ENCODE data around the gene ACSS1.

Gene ACSS1

DNA sequence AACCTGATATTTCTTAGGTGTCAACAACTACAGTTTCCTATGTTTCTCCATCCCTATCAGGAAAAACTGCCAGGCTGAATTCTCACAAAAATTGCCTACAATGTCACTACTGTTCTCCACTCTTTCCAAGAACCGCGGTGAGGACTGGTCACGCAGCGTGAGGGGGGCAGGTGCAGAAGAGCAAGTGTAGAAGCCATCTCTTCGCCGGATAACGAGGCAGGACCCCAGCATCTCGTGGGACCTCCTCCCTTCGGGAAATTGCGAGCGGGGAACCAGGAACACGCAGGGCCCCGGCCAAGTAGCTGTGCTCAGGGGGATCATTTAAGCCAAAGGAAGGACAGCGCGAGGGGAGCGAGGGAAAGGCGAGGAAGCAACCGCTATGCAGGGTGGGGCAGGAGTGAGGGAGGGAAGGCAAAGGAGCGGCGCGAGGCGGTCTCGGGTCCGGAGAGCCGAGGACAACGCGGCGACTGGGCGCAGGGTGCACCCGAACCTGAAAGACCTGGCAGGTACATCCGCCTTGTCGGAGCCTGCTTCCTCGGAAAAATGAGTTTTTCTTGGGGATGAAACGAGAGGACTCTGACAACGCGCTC, 65.9 kb downstream of the ACSS1 start:
- DNase-seq, result no peak

DNA sequence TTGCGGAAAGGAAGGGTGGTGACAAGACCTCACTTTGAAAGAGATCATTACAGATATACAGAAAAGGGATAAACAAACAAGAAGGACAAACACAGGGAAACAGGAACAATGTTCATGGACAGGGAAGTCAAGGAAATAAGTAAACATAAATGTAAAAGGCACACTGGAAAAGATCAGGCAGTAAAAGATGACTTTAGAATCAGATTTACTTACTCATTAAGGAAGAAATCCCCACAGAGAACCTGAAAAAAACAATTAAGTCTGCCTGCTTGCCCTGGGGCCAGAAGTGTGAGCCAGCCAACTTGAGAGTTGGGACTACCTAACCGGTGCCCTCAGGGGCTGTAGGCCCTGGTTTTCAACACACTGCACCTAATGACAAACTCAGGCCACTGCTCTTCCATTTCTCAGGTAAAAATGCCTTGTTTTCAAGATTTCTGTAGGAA, 67.1 kb downstream of the ACSS1 start:
- DNase-seq, result no peak

DNA sequence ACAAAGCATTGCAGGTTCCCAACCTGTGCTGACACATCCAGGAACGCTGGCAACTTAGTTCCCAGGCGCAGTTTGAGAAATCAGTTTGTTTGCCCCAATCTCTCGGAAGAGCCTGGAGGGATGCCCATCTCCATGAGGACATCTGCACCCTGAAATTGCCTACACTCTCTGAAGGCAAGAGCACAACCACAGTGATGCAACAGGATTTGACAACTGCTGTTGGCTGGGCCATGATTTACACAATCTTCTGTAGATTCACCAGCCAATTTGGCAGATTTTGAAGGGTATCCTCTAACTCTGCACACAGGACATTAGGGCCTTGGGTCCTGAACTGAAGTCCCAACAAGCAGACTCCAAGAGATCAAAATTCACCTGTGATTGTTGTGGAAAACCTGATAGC, 68.8 kb downstream of the ACSS1 start:
- no peak for DNase-seq

DNA sequence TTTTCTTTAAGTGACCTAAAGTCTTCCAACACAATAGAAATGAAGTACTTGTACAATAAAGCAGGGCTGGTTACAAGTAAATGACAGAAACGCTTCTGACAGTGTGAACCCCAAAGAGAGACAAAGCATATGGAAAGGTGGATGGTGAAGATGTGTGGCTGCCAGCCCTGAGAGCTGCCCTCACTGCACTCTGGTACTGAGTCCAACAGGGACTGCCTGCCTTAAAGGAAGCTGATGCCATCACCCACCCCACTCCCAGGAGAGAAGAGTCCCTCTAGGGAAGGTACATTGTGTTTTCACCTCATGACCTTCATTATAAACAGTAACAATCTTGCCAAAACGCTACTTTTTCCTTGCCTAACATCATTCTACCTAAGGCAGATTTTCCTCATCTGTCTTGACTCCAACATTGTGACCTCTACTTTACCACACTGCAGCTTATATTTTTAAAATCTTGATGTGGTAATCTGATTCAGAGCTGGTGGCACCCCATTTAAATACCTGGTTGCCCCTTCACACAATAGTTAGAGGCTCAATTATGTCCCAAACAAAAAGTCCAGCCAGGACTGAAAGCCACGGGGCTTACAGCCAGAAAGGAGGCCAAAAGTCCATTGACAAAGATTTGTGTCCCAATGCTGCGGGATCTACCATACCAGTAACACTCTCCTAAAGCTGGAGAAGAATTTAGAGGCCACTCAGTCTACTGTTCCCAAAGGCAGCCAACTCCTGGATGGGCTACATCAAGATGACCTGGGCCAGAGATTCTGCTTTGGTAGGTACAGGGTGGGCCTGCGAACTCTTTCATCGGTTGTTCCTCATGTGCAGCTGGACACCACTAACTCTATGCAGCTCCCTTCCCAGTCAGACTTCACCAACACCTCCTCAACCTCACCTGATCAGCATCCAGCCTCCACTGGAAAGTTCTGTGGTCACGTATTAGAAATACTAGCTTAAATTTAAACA, 69.8 kb downstream of the ACSS1 start:
- DNase-seq, result no peak

DNA sequence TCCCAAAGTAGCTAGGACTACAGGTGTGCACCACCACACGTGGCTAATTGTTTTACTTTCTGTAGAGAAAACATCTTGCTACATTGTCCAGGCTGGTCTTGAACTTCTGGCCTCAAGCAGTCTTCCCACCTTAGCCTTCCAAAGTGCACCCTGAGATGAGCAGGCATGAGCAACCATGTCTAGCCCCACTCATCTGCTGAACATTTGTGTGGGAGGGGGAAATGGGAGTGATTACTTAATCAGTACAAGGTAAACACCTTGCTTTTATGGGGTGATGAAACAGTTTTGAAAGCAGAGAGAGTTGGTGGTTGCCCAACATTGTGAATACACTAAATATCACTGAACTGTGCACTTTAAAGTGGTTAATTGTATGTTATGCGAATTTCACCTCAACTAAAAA, 70.7 kb downstream of the ACSS1 start:
- DNase-seq, result no peak

DNA sequence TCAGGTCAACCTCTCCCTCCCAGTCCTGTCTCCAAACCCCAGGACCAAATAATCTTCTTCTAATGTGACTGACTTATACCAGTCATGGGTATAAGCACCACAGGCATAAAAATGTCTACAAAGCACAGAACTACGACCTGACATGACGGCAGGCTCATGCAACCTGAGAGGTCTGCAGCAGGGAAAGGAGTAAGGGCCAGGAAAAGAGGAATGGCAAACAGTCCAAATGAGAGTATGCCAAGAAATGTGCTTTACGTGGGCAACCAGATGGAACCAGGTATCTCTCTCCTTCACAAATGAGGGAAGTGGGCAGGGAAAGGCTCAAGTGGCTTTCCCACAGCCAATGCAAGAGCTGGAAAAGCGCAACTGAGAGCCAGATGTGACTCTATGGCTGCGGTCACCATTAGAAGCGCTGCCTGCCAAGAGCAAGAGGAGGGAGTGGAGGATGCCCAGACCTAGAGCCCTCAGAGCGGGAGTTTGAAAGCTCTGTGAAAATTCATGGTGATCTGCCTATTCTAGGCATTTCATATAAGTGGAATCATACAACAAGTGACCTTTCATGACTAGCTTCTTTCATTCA, 71.4 kb downstream of the ACSS1 start:
- no peak for DNase-seq

DNA sequence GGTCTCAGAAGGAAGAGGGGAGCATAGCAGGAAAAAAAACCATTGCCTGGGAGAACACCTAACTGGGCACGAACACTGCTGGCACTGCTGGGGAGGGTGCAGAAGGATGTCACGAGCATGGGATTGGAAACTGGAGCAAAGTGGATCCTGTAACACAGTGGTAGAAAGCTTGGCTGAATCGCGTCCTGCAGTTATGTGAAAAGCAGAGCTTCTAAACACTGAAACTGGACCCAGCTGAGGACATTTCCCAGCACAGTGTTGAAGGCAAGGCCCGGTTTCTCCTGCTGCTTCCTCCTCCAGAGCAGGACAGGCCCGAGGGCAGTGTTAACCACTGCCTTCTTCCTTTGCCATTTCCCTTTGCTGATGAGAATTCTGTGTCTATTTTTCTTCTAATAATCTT, 72.1 kb downstream of the ACSS1 start:
- no peak for DNase-seq

DNA sequence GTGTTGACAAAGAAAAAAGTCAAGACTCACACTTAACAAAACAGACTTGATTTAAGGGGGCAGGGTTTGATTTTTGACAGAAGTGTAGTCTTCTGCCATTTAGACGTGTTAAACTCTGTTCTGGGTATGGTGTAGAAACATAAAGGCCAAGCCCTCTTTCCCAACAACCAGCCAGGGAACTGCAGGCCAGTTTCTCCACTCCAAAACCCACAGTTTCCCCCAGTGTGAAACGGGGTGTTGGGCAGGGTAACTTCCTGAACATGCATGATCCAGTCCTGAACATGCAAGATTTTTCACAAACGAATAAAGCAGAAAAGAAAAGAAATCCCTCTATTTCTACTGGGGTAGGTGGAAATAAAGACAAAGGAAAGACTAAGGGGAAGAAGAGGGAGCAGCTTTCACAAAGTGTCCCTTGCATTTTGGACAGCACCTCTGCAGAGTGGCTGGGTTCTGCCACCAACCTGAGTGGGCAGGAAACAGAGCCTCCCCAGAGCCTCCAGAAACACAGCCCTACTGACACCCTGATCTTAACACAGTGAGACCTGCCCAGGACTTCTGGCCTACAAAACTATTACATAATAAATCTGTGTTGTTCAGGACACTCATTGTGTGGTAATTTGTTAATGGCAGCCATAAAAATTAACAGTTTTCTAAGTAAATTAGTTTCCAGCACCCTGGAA, 72.8 kb downstream of the ACSS1 start:
- DNase-seq, result no peak

DNA sequence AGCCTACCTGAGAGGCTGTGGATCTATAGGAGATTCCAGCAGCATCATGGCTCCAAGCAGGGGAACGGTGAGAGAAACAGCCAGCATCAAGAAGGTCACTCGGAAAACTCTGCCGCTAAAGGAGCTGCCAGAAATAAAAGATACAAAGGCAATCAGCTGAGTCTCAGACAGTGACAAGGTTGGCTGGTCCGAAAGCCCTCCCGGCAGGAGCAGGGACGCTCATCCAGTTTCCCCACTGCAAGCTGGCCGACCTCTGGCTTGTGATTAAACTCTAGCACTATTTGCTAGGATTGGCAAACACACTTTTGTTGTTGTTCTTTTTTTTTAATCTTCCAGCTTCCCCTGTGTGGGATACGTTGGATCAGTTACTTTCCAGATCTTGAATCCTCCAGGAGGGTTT, 74.0 kb downstream of the ACSS1 start:
- DNase-seq, result no peak

DNA sequence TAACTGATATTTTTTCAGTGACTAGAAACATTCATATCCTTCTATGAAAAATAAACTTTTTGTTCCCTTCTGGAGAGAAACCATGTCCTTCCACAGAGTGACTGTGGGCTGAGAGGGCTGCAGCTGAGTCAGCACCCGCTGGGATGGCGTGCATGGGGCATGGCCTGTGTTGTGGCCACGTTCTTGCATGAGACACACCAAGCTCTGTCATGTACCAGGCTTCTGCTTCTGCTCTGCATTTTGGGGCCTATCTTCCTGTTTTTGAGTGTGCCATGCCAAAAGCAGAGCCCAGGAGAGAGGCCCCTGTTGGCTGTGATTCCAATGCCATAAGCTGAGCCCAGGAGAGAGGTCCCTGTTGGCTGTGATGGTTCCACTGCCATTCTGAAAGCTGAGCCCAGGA, 76.1 kb downstream of the ACSS1 start:
- DNase-seq, result no peak

DNA sequence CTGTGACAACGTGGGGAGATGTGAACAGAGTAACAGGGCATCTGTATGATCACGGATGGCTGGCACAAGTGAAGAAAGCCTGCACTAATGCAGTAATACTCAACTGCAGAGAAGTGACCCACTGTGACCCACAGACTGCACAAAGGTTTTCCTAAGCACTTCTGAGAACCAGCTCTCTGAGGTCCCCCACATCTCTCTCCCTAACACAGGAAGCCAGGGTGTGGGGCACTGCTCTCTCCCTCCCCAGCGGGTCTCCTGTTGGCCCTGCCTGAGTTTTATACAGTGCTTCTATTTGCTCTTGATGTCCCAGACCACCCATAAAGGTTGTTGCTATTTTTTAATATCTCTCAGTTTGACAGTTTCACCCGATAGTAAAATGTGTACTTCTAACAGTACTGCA, 76.7 kb downstream of the ACSS1 start:
- DNase-seq, result no peak

DNA sequence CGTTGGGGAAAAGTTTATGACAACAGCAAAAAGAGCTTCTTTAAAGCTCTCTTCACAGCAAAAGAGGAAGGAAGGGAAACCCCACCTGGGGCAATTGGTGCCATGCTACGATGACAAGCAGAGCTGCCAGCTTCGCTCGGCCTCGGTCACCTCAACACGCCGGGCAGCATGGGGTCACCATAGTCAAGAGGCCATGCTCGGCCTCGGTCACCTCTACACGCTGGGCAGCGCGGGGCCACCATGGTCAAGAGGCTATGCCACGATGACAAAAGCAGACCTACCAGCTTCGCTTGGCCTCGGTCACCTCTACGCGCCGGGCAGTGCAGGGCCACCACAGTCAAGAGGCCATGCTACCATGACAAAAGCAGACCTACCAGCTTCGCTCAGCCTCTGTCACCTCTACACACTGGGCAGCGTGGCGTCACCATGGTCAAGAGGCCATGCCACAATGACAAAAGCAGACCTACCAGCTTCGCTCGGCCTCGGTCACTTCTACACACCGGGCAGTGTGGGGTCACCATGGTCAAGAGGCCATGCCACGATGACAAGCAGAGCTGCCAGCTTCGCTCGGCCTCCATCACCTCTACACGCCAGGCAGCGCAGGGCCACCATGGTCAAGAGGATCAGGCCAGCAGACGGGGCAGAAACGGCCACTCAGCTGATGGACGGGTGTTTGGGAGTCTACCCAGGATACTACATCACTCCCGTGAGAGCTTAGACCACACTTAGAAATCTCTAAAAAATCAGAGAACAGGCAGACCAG, 77.5 kb downstream of the ACSS1 start:
- no peak for DNase-seq

DNA sequence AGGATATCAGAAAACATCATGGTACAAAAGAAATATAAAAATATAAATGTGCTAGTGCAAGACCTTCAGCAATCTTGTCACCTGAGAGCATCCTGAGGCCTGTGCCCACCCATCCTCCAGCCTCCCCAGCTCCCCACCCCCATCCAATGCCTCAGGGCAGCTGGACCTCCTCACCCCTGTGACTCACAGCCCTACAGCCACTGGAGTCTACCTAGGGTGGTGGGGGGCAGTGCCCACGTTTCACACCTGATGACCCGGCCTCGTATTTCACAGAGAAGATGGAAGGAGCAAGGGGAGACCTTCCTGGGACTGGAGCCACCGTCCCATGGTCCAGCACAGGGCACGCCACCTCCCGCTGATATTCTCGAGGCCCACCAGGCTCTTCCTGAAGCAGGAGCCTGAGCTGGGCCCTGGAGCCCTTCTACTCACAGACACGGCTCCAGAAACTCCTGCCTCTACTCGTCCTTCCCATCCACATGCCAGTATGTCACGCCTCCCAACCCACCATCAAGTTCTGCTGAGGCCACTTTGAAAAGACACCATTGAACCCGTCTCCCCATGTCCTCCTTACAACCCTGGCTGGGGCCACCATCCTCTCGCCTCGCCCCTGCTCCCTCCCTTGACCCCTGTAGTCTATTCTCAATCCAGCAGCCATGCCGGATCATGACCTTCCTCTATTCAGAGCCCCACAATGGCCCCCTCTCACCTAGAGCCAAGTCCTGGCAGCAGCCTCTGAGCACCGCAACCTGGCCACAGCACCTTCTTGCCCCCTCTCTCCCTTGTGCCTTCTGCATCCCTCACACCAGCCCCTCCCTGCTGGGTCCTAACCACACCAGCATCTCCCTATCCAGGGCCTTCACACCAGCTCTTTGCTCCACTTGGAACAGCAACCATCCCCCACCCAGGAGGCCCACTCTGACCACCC, 78.6 kb downstream of the ACSS1 start:
- DNase-seq, result no peak

DNA sequence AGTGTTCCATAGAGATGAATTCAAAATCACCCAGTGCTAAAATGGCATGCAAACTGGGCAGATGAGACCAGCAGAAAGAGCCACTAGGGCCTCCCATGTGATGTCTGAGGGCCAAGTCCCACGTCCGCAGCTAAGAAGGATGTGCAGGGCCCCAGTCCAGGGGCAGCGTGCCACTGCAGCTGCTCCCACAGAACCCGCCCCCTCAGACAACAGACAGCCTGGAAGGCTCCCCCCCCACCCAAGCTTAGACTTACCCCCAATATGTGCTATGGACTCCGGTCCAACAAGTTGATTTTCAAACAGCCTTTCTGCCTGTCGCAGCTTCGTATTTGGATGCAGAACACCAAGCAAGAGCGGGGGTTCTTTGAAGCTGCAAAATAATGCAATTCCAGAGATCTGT, 79.4 kb downstream of the ACSS1 start:
- no peak for DNase-seq

DNA sequence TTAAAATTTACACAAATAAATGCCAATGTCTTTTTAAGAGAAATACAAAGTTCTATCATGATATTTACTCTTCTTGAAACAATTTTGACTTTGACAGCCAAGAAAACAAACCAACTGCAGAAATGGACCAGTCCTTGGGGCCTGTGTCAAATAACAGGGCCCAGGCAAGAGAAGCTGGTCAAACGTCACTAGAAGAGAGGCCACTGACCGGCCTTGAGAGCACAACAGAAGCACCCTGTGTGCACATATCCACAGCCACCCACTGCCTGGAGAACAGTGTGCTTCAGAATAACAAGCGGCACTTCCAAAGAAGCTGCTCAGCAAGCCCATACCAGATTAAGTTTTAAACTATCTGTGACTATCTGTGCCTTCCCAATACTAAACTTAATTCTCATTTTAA, 80.1 kb downstream of the ACSS1 start:
- DNase-seq, result no peak

DNA sequence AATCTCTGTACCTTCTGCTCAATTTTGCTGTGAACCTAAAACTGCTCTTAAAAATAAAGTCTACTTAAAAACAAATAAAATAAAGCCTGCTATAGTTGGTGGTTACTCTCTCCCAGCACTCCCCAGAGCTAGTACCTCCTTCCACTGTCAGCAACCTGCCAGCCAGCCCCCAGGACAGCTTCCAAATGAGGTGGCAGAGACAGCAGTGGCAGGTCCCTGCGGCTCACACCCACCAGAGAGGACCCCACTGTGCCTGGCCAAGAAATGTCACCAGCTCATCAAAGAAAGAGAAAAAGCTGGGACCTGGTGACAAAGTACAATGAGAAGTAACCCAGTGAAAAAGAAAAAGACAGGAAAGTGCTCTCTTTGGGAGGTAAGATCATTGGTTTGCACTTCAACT, 80.6 kb downstream of the ACSS1 start:
- no peak for DNase-seq

DNA sequence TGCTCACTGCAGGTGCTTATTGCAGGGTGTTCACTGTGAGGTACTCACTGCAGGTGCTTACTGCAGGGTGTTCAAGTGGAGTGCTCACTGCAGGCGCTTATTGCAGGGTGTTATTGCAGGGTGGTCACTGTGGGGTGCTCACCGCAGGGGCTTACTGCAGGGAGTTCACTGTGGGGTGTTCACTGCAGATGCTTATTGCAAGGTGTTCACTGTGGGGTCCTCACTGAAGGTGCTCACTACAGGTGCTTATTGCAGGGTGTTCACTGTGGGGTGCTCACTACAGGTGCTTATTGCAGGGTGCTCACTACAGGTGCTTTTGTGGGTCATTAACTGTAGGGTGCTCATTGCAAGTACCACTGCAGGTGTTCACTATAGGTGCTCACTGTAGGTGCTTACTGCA, 85.6 kb downstream of the ACSS1 start:
- DNase-seq, result no peak

DNA sequence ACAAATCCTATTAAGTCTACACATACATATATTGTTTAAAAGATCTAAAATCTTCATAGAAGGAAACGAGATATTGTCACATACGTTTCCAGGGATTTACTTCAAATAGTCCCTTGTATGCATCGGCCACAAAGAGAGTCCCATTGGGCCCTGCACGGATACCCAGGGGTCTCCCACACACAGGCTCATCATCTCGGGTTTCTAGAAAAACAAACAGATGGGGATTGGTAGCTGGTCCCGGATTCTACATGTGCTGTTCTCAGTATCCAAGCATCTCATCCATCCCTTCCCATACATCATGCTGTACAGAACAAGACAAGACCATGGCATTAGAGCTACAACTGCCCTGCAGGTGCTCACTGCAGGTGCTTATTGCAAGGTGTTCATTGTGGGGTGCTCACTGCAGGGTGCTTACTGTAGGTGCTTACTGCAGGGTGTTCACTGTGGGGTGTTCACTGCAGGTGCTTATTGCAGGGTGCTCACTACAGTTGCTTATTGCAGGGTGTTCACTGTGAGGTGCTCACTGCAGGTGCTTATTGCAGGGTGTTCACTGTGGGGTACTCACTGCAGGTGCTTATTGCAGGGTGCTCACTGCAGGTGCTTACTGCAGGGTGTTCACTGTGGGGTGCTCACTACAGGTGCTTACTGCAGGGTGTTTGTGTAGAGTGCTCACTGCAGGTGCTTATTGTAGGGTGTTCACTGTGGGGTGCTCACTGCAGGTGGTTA, 86.4 kb downstream of the ACSS1 start:
- DNase-seq, result no peak

DNA sequence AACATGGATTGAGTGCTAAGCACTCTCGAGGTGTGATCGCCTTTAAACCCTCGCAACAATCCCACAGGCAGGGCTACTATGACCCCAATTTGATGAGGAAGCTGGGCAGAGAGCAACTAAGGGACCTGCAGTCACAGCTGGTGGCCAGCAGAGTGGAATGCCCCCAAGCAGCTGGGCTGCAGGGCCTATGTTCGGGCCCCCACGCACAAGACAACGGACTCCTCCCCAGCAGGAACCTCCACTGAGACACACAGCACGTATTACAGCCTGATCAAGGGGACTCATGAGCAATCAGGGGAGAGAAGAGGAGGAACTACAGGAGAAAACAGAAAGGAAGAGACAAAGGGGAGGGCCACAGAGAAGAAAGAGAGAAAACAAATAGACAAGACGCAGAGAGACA, 87.2 kb downstream of the ACSS1 start:
- DNase-seq, result no peak

DNA sequence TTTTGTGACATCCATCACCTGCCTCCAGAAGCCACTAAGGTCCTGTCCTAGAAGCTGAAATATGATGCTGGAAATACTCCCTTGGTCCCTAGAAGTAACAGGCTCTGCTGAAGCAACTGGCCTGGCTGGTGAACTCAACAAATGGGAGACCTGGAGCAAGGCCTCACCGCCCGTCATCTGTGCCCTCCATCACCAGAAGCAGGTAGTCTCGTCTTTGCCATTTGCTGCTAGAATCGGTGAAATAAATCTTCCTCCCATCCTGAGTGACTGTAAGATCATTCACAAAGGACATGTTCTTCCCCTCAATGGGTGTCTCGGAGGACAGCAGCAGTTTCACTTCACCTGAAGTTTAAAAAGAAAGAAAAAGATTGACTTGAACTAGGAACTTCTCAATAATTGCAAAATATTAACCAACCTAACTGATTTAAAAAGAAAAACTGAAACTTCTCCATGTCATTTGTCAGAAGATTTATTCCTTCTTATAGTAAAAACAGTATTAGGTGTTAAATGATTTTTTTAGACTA, 87.8 kb downstream of the ACSS1 start:
- DNase-seq, result no peak

Data from T-helper 9 cell (primary cell).